Epithelial cell of umbilical artery (primary cell): ENCODE measurements around the gene TCF20. TPM values are rescaled to one million over a fixed set of nuclear protein-coding genes. Genes with fewer than 3 reads are reported as not detected.

Experiments used
- total RNA-seq: library from RNA; depleted of rRNA; stranded (reverse); fragments of >200 nt; gene quantifications from 2 replicates; pipeline ENCODE4 v1.2.3, GENCODE V29; 2014

Gene TCF20
- total RNA-seq: 16.0 and 18.5 TPM in 2 replicates

GRCh38 chr22:42270510-42271190, at the start of gene TCF20:
TCF20 (minus strand) TSS chr22:42270653; CDS start chr22:42215305, 55,348 bp downstream.

Other genes starting within 250 kb of the TCF20 start
- gene NAGA, start 199.8 kb downstream of the TCF20 start, total RNA-seq: 37.4 and 49.1 TPM in 2 replicates
- gene PHETA2, start 196.4 kb downstream of the TCF20 start, total RNA-seq: 16.9 and 26.6 TPM in 2 replicates
- gene SMDT1, start 191.0 kb downstream of the TCF20 start, total RNA-seq: 5.2 and 6.7 TPM in 2 replicates
- 58.5 and 74.8 TPM in 2 replicates for gene NDUFA6, start 179.9 kb downstream of the TCF20 start, total RNA-seq
- gene CYP2D6, start 139.8 kb downstream of the TCF20 start, total RNA-seq: not detected in 2 replicates
- not detected in 2 replicates for gene NFAM1, start 161.8 kb upstream of the TCF20 start, total RNA-seq
- 32.2 and 33.0 TPM in 2 replicates for gene RRP7A, start 249.1 kb upstream of the TCF20 start, total RNA-seq